ENCODE results near the gene SETDB2.

- no peak for TF ChIP-seq EZH2 (IDR thresholded peaks at IDR 0.05; ENCODE audit: low read length)
- no peak for TF ChIP-seq CTCF (optimal IDR thresholded peaks at IDR 0.05 in 1 of 3, IDR thresholded peaks at IDR 0.05 in 1 of 3, conservative IDR thresholded peaks at IDR 0.05 in 1 of 3; ENCODE audit: extremely low read depth in 1 of 3, insufficient read depth in 2 of 3, low read length in 3 of 3)
Measured at GRCh38 chr13:49456156-49456555, 12.1 kb downstream of the SETDB2 start.

Data from keratinocyte (primary cell).